Measurements from ENCODE around the gene KLRG1. TPM values are rescaled to one million over a fixed set of nuclear protein-coding genes. Genes with fewer than 3 reads are reported as not detected.

Gene KLRG1
- total and polyA plus RNA-seq, 9 of the 15 experiments (the other 6 are each of a cell fraction or from before 2014, with no cell fraction given) = 1.4 to 7.2 (median 2.1) TPM

- DNase-seq (ENCODE audit: extremely low read depth in 1 of 4, low spot score in 3 of 4) = peak in 3 of 4 experiments; percentile 13 to 50 (median 31)
- Histone ChIP-seq H3K9me3 (replicated peaks; ENCODE audit: control insufficient read depth, insufficient read depth, low read depth, low read length) (no peaks in the 10 kb centered on the region), H2AFZ (ENCODE audit: low read depth, low read length) (peak overlapping the region; percentile 97), H3K79me2 (ENCODE audit: control insufficient read depth, insufficient read depth, low read length) (peaks cover 64% of the 10 kb centered on the region), H3K27me3 (ENCODE audit: control insufficient read depth in 2 of 2, insufficient read depth in 2 of 2, low read length in 2 of 2) (no peaks in the 10 kb centered on the region), H3K9ac (ENCODE audit: insufficient read depth in 1 of 2, low read depth in 2 of 2, low read length in 2 of 2) (peak overlapping the region; percentile 95 to 96), H3K36me3 (ENCODE audit: control insufficient read depth, insufficient read depth, low read length) (peaks cover 31% of the 10 kb centered on the region), H3K4me1 (replicated peaks in 1 of 2; ENCODE audit: control insufficient read depth in 2 of 2, insufficient read depth in 2 of 2, low read length in 2 of 2) (peaks cover 0 to 8% of the 10 kb centered on the region in 2 experiments; a peak in 2 of 5 replicates), H3K9me1 (ENCODE audit: control insufficient read depth, insufficient read depth, low read length) (no peaks in the 10 kb centered on the region), H3K4me2 (ENCODE audit: insufficient read depth, low read length) (peak overlapping the region; percentile 98), H3K4me3 (peak overlapping the region; percentile 96), H4K20me1 (replicated peaks; ENCODE audit: control insufficient read depth, insufficient read depth, low read length) (peaks cover 8% of the 10 kb centered on the region; the same call in 1 of the 2 replicates), H3K27ac (ENCODE audit: extremely low read depth, low read depth, low read length) (peak overlapping the region; percentile 96)
- in situ Hi-C loops (cut with MboI) = no loop called here
- WGBS (ENCODE audit: insufficient coverage, low coverage, missing lambda C conversion rate) = 3% methylated on average over 10 of the region's 15 CpGs
- ChIA-PET POLR2A (interaction anchor here (0.7 to 2.6 kb wide), 9 partner anchors 10 to 264 kb away, joined by 3 to 10 read pairs (median 4); no protein-coding TSS in a partner anchor), CTCF (ENCODE audit: low intra/inter-chr PET ratio) (interaction anchor here (2.1 kb wide), 1 partner anchor 101 kb away, joined by 14 read pairs; no protein-coding TSS in a partner anchor)
- ATAC-seq = peak; percentile 32
- intact Hi-C loops (cut with micrococcal nuclease) = no loop called here
- TSS peak; percentile 50 for BruUV-seq (replicated peaks)
- peak; percentile 76 for FAIRE-seq
- TF ChIP-seq, protein P1, sequence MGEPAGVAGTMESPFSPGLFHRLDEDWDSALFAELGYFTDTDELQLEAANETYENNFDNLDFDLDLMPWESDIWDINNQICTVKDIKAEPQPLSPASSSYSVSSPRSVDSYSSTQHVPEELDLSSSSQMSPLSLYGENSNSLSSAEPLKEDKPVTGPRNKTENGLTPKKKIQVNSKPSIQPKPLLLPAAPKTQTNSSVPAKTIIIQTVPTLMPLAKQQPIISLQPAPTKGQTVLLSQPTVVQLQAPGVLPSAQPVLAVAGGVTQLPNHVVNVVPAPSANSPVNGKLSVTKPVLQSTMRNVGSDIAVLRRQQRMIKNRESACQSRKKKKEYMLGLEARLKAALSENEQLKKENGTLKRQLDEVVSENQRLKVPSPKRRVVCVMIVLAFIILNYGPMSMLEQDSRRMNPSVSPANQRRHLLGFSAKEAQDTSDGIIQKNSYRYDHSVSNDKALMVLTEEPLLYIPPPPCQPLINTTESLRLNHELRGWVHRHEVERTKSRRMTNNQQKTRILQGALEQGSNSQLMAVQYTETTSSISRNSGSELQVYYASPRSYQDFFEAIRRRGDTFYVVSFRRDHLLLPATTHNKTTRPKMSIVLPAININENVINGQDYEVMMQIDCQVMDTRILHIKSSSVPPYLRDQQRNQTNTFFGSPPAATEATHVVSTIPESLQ (CRISPR knock-in tag; IDR thresholded peaks at IDR 0.05) = 0 out of 2 replicates have a peak, but pooled peaks have one; percentile 20
- TF ChIP-seq SMARCA4 (IDR thresholded peaks at IDR 0.05) (peak; percentile 49; the same call in 1 of the 2 replicates), ARID1B (IDR thresholded peaks at IDR 0.05) (peak; percentile 38; the same call in 1 of the 2 replicates), SPI1 (IDR thresholded peaks at IDR 0.05; ENCODE audit: borderline replicate concordance, low read depth, low read length) (peak; percentile 57), NFRKB (IDR thresholded peaks at IDR 0.05; ENCODE audit: low read depth) (0 out of 2 replicates have a peak, but pooled peaks have one; percentile 55), GABPB1 (CRISPR knock-in tag; IDR thresholded peaks at IDR 0.05) (no peak), TCF3 (CRISPR knock-in tag; IDR thresholded peaks at IDR 0.05) (0 out of 2 replicates have a peak, but pooled peaks have one; percentile 9), CBFA2T3 (IDR thresholded peaks at IDR 0.05) (peak; percentile 19; the same call in 1 of the 2 replicates), ARID4B (CRISPR knock-in tag; IDR thresholded peaks at IDR 0.05) (0 out of 2 replicates have a peak, but pooled peaks have one; percentile 17), DPF2 (IDR thresholded peaks at IDR 0.05) (peak; percentile 13; the same call in 1 of the 2 replicates), ETV1 (tag; conservative IDR thresholded peaks at IDR 0.05; ENCODE audit: low read depth) (peak; percentile 43), SP2 (IDR thresholded peaks at IDR 0.05; ENCODE audit: extremely low read depth, low read depth, low read length, poor library complexity, severe bottlenecking) (no peak)
- TF ChIP-seq, protein P2, sequence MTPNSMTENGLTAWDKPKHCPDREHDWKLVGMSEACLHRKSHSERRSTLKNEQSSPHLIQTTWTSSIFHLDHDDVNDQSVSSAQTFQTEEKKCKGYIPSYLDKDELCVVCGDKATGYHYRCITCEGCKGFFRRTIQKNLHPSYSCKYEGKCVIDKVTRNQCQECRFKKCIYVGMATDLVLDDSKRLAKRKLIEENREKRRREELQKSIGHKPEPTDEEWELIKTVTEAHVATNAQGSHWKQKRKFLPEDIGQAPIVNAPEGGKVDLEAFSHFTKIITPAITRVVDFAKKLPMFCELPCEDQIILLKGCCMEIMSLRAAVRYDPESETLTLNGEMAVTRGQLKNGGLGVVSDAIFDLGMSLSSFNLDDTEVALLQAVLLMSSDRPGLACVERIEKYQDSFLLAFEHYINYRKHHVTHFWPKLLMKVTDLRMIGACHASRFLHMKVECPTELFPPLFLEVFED (CRISPR knock-in tag; conservative IDR thresholded peaks at IDR 0.05) = 0 out of 2 replicates have a peak, but pooled peaks have one; percentile 1
Measured at GRCh38 chr12:8948701-8949341, 40.5 kb upstream of the KLRG1 start.

All from K562 (cell line).